Measurements from ENCODE around the gene TBPL1. TPM values are rescaled to one million over a fixed set of nuclear protein-coding genes. Genes with fewer than 3 reads are reported as not detected.

The TBPL1 gene
- total and polyA plus RNA-seq, 2 of the 13 experiments (the other 11 are each of a cell fraction or from before 2014, with no cell fraction given) = 25.3 to 39.3 TPM

DNA sequence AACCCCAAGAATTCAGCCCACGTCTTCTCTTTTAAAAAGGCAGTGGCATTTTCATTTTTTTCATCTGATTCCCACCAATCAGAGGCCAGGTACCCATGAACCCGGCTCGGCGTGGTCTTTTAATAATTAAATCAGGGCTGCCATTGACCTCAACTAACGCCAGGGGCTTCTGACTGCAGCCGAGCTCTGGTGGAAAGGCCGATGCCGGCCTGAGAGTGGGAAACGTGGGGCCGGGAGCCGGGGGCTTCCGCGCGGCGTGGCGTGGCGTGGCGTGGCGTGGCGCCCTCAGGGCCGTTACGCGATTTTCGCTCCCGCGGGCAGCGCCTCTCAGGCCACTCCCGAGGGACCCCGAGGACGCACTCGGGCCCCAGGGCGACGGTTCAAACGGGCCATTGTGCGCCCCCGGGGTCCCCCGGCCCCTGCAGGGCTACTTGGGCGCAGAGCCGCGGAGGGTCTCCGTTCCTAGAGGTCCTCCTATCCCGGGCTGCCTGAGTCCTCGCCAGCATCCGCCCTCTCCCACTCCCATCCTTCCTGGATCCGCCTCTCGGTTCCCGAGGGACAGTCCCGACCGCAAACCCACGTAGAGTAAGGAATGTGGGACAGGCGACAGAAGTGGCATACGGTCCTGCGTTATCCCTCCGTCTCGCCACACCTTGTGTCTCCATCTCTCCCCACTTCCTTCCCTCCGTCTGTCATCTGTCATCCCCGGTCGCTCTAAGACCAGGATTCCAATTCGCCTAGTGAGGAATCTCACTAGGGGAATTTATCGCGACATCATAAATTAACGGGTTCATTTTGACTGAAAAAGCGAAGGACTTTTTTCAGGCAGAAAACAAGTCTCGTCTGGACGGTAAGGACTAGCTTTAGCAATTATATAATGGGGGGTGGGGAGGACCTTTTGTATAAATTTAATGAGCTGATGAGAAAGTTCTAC lies 876 bp upstream of the TBPL1 start (continued):
- TF ChIP-seq, protein P1, sequence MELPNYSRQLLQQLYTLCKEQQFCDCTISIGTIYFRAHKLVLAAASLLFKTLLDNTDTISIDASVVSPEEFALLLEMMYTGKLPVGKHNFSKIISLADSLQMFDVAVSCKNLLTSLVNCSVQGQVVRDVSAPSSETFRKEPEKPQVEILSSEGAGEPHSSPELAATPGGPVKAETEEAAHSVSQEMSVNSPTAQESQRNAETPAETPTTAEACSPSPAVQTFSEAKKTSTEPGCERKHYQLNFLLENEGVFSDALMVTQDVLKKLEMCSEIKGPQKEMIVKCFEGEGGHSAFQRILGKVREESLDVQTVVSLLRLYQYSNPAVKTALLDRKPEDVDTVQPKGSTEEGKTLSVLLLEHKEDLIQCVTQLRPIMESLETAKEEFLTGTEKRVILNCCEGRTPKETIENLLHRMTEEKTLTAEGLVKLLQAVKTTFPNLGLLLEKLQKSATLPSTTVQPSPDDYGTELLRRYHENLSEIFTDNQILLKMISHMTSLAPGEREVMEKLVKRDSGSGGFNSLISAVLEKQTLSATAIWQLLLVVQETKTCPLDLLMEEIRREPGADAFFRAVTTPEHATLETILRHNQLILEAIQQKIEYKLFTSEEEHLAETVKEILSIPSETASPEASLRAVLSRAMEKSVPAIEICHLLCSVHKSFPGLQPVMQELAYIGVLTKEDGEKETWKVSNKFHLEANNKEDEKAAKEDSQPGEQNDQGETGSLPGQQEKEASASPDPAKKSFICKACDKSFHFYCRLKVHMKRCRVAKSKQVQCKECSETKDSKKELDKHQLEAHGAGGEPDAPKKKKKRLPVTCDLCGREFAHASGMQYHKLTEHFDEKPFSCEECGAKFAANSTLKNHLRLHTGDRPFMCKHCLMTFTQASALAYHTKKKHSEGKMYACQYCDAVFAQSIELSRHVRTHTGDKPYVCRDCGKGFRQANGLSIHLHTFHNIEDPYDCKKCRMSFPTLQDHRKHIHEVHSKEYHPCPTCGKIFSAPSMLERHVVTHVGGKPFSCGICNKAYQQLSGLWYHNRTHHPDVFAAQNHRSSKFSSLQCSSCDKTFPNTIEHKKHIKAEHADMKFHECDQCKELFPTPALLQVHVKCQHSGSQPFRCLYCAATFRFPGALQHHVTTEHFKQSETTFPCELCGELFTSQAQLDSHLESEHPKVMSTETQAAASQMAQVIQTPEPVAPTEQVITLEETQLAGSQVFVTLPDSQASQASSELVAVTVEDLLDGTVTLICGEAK (IDR thresholded peaks at IDR 0.05) = no peak
- TF ChIP-seq, protein P1 (CRISPR knock-in tag; IDR thresholded peaks at IDR 0.05) = peak; percentile 73; the same call in 1 of the 2 replicates
- TF ChIP-seq HNRNPUL1 (IDR thresholded peaks at IDR 0.05; ENCODE audit: low read depth, low read length) = no peak
- no peak; the same call in 1 of the 2 replicates for TF ChIP-seq KDM3A (CRISPR knock-in tag; IDR thresholded peaks at IDR 0.05; ENCODE audit: low read depth)
- TF ChIP-seq FIP1L1 (IDR thresholded peaks at IDR 0.05; ENCODE audit: borderline replicate concordance, insufficient read depth, low read depth, low read length) = no peak
- no peak for TF ChIP-seq ZFAT (CRISPR knock-in tag; conservative IDR thresholded peaks at IDR 0.05)
- TF ChIP-seq ONECUT2 (CRISPR knock-in tag; IDR thresholded peaks at IDR 0.05) = no peak
- TF ChIP-seq, protein P2, sequence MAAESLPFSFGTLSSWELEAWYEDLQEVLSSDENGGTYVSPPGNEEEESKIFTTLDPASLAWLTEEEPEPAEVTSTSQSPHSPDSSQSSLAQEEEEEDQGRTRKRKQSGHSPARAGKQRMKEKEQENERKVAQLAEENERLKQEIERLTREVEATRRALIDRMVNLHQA (CRISPR knock-in tag; IDR thresholded peaks at IDR 0.05) = no peak
- TF ChIP-seq ZC3H4 (CRISPR knock-in tag; IDR thresholded peaks at IDR 0.05; ENCODE audit: borderline replicate concordance) = peak; percentile 72; the same call in 1 of the 2 replicates
- no peak for TF ChIP-seq PHF5A (CRISPR knock-in tag; IDR thresholded peaks at IDR 0.05; ENCODE audit: low read depth, unreplicated experiment)
- 0 out of 2 replicates have a peak, but pooled peaks have one; percentile 24 for TF ChIP-seq CHCHD3 (CRISPR knock-in tag; IDR thresholded peaks at IDR 0.05)
- TF ChIP-seq ZBTB7A (CRISPR knock-in tag; IDR thresholded peaks at IDR 0.05) = no peak; the same call in 1 of the 2 replicates
- TF ChIP-seq, protein P3, sequence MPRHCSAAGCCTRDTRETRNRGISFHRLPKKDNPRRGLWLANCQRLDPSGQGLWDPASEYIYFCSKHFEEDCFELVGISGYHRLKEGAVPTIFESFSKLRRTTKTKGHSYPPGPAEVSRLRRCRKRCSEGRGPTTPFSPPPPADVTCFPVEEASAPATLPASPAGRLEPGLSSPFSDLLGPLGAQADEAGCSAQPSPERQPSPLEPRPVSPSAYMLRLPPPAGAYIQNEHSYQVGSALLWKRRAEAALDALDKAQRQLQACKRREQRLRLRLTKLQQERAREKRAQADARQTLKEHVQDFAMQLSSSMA (CRISPR knock-in tag; IDR thresholded peaks at IDR 0.05) = no peak
- TF ChIP-seq, protein P4, sequence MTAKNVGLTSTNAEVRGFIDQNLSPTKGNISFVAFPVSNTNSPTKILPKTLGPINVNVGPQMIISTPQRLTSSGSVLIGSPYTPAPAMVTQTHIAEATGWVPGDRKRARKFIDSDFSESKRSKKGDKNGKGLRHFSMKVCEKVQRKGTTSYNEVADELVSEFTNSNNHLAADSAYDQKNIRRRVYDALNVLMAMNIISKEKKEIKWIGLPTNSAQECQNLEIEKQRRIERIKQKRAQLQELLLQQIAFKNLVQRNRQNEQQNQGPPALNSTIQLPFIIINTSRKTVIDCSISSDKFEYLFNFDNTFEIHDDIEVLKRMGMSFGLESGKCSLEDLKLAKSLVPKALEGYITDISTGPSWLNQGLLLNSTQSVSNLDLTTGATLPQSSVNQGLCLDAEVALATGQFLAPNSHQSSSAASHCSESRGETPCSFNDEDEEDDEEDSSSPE (CRISPR knock-in tag; IDR thresholded peaks at IDR 0.05) = no peak
- TF ChIP-seq, protein P5, sequence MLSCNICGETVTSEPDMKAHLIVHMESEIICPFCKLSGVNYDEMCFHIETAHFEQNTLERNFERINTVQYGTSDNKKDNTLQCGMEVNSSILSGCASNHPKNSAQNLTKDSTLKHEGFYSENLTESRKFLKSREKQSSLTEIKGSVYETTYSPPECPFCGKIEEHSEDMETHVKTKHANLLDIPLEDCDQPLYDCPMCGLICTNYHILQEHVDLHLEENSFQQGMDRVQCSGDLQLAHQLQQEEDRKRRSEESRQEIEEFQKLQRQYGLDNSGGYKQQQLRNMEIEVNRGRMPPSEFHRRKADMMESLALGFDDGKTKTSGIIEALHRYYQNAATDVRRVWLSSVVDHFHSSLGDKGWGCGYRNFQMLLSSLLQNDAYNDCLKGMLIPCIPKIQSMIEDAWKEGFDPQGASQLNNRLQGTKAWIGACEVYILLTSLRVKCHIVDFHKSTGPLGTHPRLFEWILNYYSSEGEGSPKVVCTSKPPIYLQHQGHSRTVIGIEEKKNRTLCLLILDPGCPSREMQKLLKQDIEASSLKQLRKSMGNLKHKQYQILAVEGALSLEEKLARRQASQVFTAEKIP (CRISPR knock-in tag; IDR thresholded peaks at IDR 0.05; ENCODE audit: borderline replicate concordance) = no peak
